ENCODE results near the gene USHBP1. TPM values are rescaled to one million over a fixed set of nuclear protein-coding genes. Genes with fewer than 3 reads are reported as not detected.

The USHBP1 gene
- 0.02 TPM in 1 of 5 replicates, not detected in the others for total RNA-seq (2022; extraction: Qiagen RNA extraction)

GRCh38 chr19:17264641-17264979 is at the start of gene USHBP1:
USHBP1 (minus strand) TSS chr19:17264745; CDS start chr19:17264299, 446 bp downstream.

DNA sequence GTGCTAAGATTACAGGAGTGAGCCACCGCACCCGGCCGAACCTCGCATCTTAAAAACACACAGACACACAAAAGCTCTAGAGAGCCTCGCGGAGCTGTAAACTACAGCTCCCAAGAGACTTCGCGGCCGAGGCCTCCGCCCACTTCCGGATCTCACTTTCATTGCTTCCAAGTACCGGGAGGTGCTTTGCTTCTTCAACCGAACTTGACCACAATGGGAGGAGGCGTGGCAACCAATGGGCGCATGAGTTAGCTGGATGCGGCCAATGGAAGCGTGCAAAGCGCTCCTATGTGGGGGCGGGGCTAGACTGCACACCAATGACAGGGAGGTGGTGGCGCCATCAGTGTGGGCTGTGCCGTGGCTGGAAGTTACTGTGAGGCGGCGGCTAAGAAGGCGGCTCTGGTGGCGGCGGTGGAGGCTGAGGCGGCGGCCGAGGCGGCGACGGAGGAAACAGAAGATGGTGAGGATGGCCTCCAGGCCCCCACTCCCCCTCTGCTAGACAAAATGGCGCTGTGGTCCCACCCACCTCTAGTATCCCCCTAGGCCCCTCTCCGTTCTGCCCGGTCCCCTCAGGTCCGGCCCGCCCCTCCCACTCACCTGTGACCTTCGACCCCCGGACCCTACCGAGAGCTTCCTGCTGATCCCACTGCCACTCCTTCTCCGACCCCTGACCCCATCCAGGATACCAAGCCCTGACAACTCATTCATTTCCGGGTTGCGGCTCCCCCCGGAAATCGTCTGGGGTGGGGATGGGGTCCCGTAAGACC is 44.8 kb upstream of the USHBP1 start, which contains the start of gene DDA1:
DDA1 (plus strand) TSS at position 366 of the 767 bp plus-strand sequence; CDS start at position 458, 92 bp downstream.

DNA sequence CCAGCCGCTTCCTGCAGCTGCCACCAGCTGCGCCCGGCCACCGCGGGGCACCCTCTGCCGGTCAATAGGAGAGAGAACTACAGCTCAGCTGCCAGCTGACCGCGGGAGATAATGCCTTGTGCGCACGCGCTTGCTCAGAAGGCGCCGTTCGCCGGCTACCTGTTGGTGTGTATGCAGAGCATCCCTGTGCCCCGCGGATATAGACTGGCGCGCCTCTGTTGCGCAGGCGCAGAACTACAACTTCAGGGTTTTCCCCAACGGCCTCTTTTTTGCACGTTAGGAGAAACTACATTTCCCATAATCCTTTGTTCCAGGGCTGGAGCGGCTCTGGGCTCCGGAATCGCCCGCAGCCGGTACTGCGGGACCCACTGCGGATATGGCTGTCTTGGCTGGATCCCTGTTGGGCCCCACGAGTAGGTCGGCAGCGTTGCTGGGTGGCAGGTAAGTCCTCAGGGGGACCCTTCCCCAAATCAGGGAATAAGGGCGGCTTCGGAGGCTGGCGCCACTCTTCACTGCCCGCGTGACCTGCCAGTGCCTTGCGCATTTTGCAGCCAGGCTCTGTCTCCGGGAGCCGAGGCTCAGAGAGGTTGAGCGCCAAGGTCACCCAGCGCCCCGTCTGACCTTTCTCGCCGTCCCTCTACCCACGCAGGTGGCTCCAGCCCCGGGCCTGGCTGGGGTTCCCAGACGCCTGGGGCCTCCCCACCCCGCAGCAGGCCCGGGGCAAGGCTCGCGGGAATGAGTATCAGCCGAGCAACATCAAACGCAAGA is 41.2 kb upstream of the USHBP1 start, which contains the start of gene MRPL34:
MRPL34 (plus strand) TSS at position 356 of the 768 bp plus-strand sequence; CDS start at position 377, 21 bp downstream.

GRCh38 chr19:17303167-17303939 is 38.8 kb upstream of the USHBP1 start, which contains the start of gene ABHD8:
ABHD8 (minus strand) TSS chr19:17303425; CDS start chr19:17301616, 1,809 bp downstream.

GRCh38 chr19:17281391-17282304 is 17.1 kb upstream of the USHBP1 start, which contains the start of gene ANKLE1:
ANKLE1 (plus strand) TSS chr19:17281901; CDS start chr19:17281921, 20 bp downstream.

DNA sequence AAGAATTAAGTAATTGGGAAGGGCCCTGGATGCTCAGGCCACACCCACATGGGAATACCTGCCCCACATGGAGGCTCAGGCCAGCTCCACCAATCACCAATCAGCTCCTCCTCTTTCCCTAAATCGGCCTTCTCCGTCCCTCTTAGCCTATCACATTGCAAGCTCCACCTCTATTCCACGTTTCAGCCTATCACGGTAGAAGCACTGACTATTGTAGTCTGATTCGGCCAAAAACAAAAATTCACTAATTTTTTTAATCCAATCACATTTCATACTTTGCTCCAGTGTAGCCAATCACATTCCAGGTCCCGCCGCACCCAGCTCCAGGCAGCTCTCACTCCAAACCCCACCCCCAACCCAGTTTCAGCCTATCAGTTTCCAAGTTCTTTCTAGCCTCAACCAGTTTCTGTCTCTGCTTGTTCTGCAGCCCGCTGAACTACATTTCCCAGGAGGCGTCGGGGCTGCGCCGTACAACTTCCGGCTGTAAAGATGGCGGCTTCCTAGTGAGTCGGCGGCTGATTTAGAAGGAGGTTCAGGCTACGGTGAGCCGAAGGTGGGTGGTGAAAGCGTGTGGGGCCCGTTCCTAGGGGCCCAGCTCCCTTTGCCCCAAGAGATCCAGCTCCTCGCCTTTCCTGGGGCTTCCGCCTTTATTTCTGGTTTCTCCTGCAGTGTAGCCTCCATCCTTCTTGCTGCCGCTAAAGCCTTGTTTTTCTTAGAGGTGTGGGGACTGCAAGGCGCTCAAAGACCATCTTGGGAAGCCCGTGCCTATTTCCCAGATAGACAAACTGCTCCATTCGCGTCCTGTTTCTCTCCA is 2.6 kb upstream of the USHBP1 start, which contains the start of gene BABAM1:
BABAM1 (plus strand) TSS at position 469 of the 814 bp plus-strand sequence. CDS start 1,364 bp downstream, outside the sequence.

GRCh38 chr19:17245535-17245984 is 19.0 kb downstream of the USHBP1 start, which contains the start of gene NR2F6:
NR2F6 (minus strand) TSS chr19:17245919; CDS start chr19:17245220, 699 bp downstream.

GRCh38 chr19:17226002-17226933 is 38.3 kb downstream of the USHBP1 start, which contains the start of gene OCEL1:
OCEL1 (plus strand) TSS chr19:17226226; CDS start chr19:17226248, 22 bp downstream.

GRCh38 chr19:17215127-17215971 is 49.2 kb downstream of the USHBP1 start, which contains the start of gene USE1:
USE1 (plus strand) TSS chr19:17215357; CDS start chr19:17215406, 49 bp downstream.

Other genes starting within 250 kb of the USHBP1 start
- gene CPAMD8, start 237.9 kb downstream of the USHBP1 start, total RNA-seq (2022; extraction: Qiagen RNA extraction), result 0.05 to 0.18 TPM (median 0.07 TPM) in 4 of 5 replicates, not detected in the other
- gene HAUS8, start 189.3 kb downstream of the USHBP1 start, total RNA-seq (2022; extraction: Qiagen RNA extraction), result 12.3 to 14.3 TPM (median 12.5 TPM) in 5 replicates
- gene MYO9B, start 189.0 kb downstream of the USHBP1 start, total RNA-seq (2022; extraction: Qiagen RNA extraction), result 29.1 to 35.7 TPM (median 34.5 TPM) in 5 replicates
- gene USE1, start 49.4 kb downstream of the USHBP1 start, total RNA-seq (2022; extraction: Qiagen RNA extraction), result 13.7 to 17.8 TPM (median 15.3 TPM) in 5 replicates
- gene OCEL1, start 38.5 kb downstream of the USHBP1 start, total RNA-seq (2022; extraction: Qiagen RNA extraction), result 9.6 to 13.3 TPM (median 11.6 TPM) in 5 replicates
- 29.3 to 63.7 TPM (median 62.0 TPM) in 5 replicates for gene NR2F6, start 18.8 kb downstream of the USHBP1 start, total RNA-seq (2022; extraction: Qiagen RNA extraction)
- gene BABAM1, start 2.7 kb upstream of the USHBP1 start, total RNA-seq (2022; extraction: Qiagen RNA extraction), result 56.7 to 66.0 TPM (median 61.4 TPM) in 5 replicates
- 0.36 to 0.58 TPM (median 0.38 TPM) in 5 replicates for gene ANKLE1, start 17.2 kb upstream of the USHBP1 start, total RNA-seq (2022; extraction: Qiagen RNA extraction)
- gene ABHD8, start 38.7 kb upstream of the USHBP1 start, total RNA-seq (2022; extraction: Qiagen RNA extraction), result 1.8 to 3.2 TPM (median 2.8 TPM) in 5 replicates
- gene MRPL34, start 41.1 kb upstream of the USHBP1 start, total RNA-seq (2022; extraction: Qiagen RNA extraction), result 61.1 to 87.7 TPM (median 75.2 TPM) in 5 replicates
- gene DDA1, start 44.8 kb upstream of the USHBP1 start, total RNA-seq (2022; extraction: Qiagen RNA extraction), result 51.9 to 57.5 TPM (median 53.8 TPM) in 5 replicates
- 2.3 to 3.8 TPM (median 3.0 TPM) in 5 replicates for gene ANO8, start 70.1 kb upstream of the USHBP1 start, total RNA-seq (2022; extraction: Qiagen RNA extraction)
- gene GTPBP3, start 72.8 kb upstream of the USHBP1 start, total RNA-seq (2022; extraction: Qiagen RNA extraction), result 18.2 to 22.0 TPM (median 19.5 TPM) in 5 replicates
- gene PLVAP, start 112.6 kb upstream of the USHBP1 start, total RNA-seq (2022; extraction: Qiagen RNA extraction), result not detected in 5 replicates
- not detected in 5 replicates for gene CCDC194, start 129.5 kb upstream of the USHBP1 start, total RNA-seq (2022; extraction: Qiagen RNA extraction)
- 0.12 to 0.23 TPM (median 0.16 TPM) in 4 of 5 replicates, not detected in the other for gene BST2, start 140.9 kb upstream of the USHBP1 start, total RNA-seq (2022; extraction: Qiagen RNA extraction)
- gene MVB12A, start 155.3 kb upstream of the USHBP1 start, total RNA-seq (2022; extraction: Qiagen RNA extraction), result 29.3 to 41.6 TPM (median 39.4 TPM) in 5 replicates
- gene TMEM221, start 183.9 kb upstream of the USHBP1 start, total RNA-seq (2022; extraction: Qiagen RNA extraction), result 0.47 to 0.76 TPM (median 0.56 TPM) in 5 replicates
- gene NXNL1, start 196.2 kb upstream of the USHBP1 start, total RNA-seq (2022; extraction: Qiagen RNA extraction), result not detected in 5 replicates
- gene SLC27A1, start 205.8 kb upstream of the USHBP1 start, total RNA-seq (2022; extraction: Qiagen RNA extraction), result 2.4 to 2.9 TPM (median 2.5 TPM) in 5 replicates
- 44.9 to 78.0 TPM (median 72.0 TPM) in 5 replicates for gene PGLS, start 246.9 kb upstream of the USHBP1 start, total RNA-seq (2022; extraction: Qiagen RNA extraction)